HG02759 (cell line): Measurements from ENCODE around the gene SYNGR4.
A peak's percentile ranks its signal among the peaks of the same experiment; 100 is the strongest.
"Not testable (repeated sequence)": the region's sequence is repeated elsewhere in the genome, so short reads cannot be mapped to it uniquely, and the experiment has no call there.

Experiments
- ATAC-seq: cut with Tn5 transposase; IDR thresholded peaks from one replicate; pipeline ENCODE4 v1.9.1; 2021; ENCODE audit warnings: mild to moderate bottlenecking, moderate library complexity; ENCODE audit not compliant: unreplicated experiment

SYNGR4 gene, protein sequence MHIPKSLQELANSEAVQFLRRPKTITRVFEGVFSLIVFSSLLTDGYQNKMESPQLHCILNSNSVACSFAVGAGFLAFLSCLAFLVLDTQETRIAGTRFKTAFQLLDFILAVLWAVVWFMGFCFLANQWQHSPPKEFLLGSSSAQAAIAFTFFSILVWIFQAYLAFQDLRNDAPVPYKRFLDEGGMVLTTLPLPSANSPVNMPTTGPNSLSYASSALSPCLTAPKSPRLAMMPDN

DNA sequence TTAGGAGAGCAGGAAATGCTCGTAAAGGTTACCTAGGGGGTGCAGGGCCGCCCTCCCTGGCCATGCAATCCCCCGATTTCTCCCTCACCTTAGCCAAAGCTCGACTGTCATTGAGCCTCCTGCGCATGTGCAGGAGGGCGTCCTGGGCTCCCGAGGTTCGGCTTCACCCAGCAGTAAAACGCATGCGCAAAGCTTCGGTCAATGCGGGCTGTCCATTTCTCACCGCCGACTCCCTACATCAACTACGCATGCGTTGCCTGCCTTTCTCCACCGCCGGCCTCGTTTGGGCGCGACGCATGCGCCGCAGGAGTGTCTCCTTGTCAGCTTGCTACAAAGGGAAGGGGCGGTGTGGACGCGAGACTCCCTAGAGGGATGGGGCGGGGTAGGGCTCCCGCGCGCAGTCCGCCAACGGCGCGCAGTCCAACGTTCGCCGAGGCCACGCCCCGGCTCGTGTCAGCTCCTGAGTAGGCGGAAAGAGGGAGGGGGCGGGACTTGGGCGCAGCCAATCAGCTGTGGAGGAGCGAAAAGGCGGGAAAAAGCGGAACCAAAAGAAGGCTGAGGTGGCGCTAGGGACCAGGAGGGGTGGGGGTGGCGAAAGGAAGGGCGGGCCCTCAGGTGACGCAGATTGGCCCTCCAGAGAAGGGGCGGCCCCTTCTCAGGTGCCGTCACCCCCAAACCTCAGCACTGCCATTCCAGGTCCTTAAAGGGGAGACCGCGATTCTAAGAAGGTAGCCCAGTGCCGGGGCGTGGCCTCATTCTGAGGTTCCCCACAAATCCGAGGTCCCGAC is at the start of gene SYNGR4, which contains the start of gene TMEM143:
Gene SYNGR4, plus strand, starts transcription at position 558 of the 788 bp plus-strand sequence. CDS start 1,476 bp downstream, outside the sequence.
Gene TMEM143, minus strand, starts transcription at position 131 of the 788 bp plus-strand sequence. Its CDS starts 20 bp downstream, at position 111.
- peak; percentile 85 for ATAC-seq

DNA sequence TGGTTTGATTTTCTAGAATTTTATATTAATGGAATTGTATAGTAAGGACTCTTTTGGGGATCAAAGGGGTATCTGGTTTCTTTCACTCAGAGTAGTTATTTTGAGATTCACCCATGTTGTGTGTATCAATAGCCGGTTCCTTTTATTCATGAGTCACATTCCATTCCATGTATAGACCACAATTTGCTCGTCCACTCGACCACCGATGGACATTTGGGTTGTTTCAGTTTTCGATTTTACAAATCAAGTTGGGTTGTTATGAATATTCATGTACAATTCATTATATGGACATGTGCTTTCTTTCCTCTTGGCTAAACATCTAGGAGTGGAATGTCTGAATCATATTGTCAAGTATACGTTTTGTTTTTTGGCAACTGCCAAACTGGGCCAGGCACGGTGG is 48.5 kb upstream of the SYNGR4 start:
- no peak for ATAC-seq

DNA sequence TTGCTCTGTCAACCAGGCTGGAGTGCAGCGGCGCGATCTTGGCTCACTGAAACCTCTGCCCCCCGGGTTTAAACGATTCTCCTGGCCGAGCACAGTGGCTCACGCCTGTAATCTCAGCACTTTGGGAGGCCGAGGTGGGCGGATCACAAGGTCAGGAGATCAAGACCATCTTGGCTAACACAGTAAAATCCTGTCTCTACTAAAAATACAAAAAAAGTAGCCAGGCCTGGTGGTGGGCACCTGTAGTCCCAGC is 46.5 kb upstream of the SYNGR4 start:
- not testable (repeated sequence) for ATAC-seq

DNA sequence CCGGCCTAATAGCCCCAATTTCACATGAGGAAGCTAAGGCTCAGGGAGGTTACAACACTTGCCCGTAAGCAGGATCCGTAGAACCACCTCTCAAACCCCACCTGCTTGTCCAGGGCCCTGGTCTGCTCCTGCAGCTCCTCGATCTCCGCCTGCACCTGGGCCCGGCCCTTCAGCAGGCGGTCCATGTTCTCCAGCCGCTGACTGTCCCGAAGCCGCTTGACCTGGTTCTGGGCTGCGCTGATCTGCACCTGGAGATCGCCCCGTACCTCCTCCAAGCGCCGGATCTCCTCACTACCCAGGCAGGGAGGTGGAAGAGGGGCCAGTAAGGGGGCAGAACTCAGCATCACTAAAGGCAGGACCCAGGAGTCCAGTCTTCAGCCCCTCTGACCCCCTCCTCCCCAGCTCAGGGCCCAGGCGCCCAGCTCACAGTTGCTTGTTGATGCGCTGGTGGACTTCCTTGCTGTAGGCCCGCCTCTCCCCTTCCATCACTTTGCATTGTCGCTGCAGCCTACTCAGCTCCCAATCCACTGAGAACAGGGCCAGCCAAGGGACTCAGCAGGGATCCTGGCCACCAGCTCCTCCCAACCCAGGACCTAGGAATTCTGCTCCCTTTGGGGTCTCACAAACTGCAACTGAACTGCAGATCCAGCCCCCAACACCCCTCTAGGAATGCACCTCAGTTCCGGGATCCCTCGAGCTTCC is 45.7 kb upstream of the SYNGR4 start:
- ATAC-seq, result no peak

DNA sequence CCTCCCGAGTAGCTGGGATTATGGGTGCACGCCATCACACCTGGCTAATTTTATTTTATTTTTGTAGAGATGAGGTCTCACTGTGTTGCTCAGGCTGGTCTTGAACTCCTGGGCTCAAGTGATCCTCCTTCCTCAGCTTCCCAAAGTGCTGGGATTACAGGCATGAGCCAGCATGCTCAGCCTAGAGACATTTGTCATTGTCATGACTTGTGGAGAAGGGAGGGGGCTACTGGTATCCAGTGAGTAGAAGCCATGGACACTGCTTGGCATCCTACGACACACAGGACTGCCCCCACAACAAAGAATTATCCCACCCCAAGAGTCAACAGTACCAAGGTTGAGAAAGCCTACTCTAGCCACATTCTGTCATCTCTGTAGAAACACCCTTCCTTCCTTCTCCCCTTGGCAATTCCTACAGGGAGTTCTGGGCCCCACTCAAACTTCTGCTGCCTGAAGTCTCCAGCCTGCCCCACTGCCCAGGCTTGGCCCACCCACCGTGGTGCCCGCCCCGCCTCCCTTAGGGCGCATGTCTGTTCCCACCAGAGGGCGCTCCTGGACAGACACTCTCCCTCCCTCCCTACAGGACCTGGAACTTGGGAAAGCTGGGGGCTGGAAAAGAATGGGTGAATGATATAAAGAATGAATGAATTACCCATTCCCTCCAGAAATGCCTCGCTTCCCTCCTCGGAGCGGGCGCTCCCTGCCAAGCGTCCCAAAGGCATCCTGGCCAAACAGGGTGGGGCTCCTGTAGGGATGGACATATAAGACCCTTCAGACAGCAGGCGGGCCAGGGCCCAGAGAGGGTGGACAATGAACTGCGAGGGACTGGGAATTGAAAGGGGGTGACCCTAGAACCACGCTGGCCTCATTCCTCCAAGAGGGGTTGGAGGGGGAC is 44.3 kb upstream of the SYNGR4 start:
- ATAC-seq, result no peak

DNA sequence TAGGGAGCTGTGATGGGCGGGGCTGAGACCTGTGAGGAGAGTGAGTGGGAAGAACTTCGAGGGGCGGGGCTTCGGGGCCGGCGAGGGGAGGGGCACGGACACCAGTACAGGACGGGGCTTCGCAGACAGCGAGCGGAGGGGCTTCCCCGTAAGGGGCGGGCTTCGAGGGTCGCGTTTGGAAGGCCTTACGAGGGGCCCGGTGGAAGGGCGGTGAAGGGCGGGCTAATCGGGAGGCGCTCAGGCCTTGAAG is 42.9 kb upstream of the SYNGR4 start:
- peak; percentile 48 for ATAC-seq

DNA sequence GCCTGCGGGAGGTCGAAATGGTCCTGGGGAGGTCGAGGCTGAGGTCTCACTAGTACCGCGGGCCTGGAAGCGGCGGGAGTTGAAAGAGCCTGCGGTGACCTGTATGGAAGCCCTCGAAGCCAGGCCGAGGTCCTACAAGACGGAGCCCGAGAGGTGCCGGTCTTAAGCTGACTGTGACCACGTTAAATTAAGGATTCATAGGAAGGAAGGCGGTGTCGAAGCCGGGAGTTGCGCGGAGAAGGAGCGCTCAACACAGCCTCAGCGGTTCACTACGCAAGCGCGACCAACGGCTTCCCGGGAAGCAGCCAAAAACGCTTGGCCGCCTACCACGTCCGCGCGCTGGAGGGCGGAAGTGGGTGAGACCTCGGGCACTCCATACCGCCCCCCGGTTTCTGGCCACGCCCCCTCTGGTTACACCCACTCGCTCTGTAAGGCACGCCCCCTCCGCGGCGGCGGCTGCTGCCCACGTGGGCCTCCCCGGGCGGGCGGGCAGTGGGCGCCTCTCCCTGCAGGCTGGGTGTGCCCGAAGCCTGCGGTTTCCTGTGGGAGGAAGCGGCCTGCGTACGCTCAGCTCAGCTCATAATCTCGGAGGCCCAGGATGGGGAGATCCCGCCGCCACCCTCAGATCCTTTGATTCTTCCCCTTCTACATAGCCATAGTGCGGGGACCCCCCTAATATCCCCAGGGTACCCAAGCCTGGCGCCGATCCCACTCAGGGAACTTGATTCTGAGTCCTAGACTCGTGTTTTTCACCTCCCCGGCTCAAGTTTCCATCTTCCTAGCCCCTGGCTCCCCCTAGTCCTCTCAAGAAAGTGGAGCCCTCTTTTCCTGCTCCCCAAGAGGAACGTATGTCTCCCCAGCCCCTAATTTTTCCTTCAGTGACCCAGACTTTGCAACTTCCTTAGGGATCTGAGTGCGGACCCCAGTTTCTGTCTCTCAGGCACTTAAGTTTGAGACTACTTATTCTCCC is 42.3 kb upstream of the SYNGR4 start:
- peak; percentile 71 for ATAC-seq

DNA sequence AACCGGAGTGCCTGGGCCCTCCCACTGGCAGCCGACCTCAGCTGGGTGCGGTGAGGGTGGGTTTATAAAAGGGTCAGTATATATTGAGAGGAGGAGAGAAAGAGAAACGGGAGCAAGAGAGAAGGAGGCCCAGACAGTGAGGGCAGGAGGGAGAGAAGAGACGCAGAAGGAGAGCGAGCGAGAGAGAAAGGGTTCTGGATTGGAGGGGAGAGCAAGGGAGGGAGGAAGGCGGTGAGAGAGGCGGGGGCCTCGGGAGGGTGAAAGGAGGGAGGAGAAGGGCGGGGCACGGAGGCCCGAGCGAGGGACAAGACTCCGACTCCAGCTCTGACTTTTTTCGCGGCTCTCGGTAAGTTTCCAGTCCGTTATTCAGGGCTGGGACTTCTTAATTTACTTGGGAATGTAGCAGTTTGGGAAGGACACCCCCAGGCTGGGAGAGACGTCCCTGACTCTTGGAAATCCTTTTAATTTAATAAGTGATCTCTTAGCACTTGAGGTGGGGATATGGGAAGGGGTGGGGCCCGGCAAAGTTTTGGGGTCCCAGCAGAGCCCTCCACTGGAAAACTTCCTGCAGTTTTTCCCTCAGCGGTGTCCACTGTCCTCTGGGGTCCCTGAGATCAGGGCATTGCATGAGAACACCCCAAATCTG is 38.8 kb upstream of the SYNGR4 start, which contains the start of gene EMP3:
Gene EMP3, plus strand, starts transcription at position 288 of the 646 bp plus-strand sequence. CDS start 1,293 bp downstream, outside the sequence.
- no peak for ATAC-seq

DNA sequence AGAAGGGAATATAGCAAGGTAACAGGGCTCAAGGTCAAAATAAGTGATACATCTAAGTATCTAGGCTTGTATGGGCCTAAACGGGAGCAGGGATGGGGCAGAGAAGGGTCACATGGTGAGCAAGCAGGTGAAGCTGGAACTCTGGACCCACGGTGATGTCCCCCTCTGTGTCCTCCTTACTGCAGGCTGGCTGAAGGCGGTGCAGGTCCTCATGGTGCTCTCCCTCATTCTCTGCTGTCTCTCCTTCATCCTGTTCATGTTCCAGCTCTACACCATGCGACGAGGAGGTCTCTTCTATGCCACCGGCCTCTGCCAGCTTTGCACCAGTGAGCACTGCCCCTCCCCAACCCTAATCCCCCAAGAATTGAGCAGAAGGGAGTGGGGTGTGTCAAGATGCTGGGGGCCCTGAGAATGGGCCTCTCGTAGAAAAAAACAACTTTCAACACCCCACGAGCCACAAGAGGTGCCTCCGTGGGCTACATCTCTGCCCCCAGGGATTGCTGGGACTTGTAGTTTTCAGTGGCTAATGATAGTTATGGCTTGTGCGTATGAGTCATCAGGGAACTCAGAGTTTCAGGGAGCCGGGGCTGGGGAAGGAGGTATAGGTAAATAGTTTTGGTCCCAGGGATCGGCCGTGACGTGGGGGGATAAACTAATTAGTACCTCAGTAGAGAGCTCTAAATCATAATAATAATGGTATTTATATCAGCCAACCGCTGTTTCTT is 34.8 kb upstream of the SYNGR4 start:
- ATAC-seq, result no peak

DNA sequence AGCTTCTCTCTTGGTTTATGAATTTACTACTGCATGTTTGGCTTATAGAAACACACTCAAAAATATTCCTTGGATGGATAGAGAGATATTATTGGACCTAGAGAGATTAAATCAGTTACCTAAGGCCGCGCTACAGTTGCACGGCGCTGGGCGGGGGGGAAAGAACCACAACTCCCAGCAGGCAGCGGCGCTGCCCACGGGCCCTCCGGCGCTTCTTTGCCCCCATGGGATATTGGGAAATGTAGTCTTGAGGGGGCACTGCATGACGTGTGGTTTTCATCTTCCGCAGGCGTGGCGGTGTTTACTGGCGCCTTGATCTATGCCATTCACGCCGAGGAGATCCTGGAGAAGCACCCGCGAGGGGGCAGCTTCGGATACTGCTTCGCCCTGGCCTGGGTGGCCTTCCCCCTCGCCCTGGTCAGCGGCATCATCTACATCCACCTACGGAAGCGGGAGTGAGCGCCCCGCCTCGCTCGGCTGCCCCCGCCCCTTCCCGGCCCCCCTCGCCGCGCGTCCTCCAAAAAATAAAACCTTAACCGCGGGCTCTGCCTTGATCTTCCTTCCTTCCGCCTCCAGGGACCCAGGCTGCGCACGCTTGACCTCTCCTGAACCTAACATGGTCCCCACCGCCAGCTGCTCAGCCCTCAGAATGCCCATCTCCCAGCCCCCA is 34.0 kb upstream of the SYNGR4 start:
- peak; percentile 33 for ATAC-seq

DNA sequence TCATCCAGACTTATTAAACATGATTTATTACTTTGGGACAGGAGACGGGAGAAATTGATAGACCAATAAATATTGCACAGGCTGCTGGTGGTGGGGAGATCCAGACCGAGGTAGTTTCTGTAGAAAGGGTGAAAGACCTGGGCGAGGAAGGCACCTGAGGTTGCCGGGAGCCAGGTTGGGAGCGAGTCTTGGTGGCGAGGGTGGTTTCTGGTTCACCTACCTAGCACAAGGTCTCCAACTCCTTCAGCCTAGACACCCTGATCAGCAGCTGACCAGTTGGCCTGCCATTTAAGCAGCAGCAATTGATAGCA is 31.9 kb upstream of the SYNGR4 start:
- ATAC-seq, result no peak

DNA sequence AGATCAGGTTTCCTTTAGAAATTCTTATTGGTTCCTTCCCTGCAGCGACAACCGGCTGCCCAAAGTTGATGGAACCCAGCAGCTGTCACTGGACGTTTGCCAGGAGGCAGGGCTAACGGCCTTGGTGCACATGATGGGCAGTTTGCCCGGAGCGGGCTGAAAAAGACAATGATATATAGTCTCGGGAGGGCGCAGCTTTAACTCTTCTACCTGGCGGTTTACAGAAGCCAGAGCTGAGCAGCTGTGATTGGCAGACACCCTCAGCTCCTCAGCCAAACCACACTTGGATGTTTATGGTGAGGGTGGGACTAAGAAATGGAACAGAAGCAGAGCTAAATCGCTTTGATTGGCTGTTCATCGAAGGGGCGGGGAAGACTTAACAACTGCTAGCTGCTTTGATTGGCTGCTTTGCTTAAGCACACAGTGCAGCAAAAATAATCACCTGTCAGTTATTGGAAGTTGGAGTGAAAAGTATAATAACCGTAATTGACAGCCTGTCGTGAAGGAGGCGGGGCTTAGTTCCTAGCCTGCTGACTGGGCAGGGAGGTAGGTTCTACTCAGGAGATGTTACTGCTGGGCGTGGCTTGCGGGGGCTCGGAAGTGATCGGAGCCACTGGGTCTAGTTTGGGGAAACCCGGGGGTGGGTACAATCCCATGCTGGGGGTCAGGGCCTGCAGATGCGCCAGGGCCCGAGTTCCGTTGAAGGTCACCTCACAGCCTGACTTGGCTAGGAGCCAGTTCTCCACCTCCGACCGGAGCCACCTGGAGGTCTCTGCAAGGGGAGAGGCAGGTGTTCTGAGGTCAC is 31.3 kb upstream of the SYNGR4 start:
- peak; percentile 60 for ATAC-seq

DNA sequence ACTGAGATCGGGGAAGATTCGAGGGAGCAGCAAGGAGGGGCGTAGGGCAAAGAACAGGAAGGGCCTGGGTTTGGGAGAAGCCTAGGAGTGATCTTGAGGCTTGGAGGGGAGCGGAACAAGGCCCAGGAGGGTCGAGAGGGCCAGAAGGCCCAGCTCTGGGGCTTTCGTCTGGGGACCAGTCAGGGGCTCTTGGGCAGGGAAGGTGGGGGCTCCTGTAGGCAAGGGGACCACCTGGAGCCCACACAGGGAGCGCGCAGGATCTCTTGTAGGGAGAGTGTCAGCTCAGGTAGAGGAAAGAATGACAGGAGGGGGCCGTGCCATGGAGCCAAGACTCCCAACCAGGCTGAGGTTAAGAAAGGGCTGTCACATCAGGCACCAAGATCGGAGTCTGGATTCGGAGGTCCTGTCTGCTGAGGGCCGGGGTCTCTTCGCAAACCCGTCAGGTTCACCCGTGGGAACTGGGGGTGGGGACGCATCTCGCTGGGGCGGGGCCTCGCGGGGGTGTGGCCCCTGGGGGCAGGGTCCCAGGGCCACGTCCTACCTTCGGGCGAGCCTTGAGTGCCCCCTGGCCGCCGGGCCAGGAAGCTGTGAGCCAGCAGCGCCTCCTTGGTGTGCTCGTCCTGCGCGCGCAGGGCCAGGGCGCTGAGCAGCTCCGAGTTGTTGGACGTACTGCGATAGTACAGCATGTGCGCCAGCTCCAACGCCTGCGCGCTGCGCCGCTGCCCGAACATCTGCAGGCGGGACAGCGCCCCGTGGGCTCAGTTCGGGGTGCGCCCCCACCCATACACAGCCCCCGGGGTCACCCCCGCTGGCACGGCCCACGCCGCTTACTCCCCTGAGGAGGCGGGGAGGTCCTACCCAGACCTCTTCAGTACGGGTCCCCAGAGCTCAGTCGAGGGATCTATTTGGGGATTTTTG is 30.4 kb upstream of the SYNGR4 start:
- peak; percentile 57 for ATAC-seq

DNA sequence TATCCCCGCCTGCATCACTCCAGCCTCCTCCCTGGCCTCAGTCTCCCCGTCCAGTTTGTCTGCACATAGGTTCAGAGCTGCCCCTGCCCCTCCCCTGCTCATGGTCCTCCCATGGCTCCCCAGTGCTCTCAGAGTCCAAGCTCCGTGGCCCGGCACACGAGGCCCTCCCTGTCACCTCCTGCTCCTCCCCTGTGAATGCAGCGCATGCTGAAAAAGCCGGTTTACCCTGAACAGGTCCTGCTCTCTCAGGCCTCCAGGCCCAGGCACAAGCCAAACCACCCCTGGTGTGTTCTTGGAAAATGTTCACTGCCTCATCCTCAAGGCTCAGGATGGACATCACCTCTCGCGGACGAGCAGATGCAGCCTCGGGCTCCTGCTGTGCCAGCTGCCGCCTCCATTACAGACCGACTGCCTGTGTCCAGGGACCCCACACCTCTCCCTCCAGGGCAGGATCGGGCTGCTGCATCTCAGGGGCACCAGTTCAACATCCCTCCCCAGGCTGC is 25.9 kb upstream of the SYNGR4 start:
- no peak for ATAC-seq

DNA sequence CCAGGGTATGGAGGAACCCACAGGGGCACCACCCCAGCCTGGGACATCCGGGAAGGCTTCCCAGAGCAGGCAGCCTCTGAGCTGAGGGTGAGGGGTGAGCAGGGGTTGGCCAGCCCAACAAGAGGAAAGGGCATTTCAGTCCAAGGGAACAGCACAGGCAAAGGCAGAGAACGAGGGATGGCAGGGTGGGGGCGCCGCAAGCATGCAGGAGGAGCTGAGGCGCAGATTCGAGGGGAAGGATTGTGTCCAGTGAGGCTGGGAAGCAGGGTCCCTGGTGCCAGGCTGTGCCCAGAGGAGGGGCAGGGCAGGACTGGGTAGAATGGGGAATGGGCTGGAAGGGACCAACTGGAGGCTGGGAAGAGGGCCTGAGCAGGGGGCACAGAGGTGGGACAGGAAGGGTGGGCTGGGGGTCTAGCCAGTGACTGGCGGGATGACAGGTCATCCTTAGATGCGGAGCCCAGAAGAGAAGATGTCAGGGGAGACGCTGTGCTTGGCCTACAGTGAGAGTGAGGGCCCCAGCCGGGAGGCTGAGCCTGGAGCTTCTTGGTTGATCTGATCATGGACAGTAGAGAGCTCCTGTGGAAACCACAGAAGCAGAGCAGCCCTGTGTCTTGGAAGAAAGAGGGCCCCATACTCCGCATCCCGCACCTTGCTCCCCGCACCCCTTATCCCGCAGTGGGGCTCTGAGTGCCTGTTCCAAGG is 25.2 kb upstream of the SYNGR4 start:
- no peak for ATAC-seq

DNA sequence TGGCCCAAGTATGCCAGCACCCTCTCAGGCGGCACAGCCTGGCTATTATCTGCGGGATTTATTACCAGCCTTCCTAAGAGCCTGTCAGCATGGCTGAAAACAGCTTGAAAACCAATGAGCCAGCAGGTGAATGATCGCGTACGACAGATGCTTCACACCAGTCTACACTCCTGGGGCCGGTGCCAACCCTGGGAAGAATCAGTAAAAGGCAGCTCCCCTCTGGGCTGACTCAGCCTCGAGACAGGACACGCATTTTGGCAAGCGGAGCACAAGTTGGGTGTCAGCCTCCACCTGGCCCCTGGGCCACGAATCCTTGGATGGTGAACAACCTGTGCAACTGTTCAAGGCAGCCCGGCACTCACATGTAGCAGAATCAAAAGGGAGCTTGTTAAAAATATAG is 23.2 kb upstream of the SYNGR4 start:
- no peak for ATAC-seq
